Measurements from ENCODE around the gene KLHL14. TPM values are rescaled to one million over a fixed set of nuclear protein-coding genes. Genes with fewer than 3 reads are reported as not detected.

The KLHL14 gene
- total and polyA plus RNA-seq, 2 of the 13 experiments (the other 11 are each of a cell fraction or from before 2014, with no cell fraction given): 16.0 to 41.8 TPM

DNA sequence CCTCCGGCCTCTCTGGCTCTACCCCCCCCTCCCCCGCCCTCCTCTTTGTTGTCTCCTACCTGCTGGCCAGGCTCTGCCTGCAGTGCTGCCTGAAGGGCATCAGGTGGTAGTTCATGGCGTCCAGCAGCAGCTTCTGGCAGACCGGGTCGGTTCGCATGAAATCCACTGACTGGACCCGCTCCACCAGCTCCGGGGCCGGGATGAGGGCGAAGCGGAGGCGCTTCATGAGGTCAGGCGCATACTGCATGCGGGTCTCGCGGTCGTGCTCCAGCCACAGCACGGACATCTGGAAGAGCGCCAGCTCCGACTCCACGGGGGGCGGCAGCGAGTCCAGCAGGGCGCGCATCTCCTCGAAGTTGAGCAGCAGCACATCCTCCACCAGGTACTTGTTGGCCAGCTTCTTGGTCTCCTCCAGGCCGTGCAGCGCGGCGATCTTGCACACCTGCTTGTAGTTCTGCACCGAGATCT is 3.2 kb downstream of the KLHL14 start (continued):
- TF ChIP-seq, protein P1, sequence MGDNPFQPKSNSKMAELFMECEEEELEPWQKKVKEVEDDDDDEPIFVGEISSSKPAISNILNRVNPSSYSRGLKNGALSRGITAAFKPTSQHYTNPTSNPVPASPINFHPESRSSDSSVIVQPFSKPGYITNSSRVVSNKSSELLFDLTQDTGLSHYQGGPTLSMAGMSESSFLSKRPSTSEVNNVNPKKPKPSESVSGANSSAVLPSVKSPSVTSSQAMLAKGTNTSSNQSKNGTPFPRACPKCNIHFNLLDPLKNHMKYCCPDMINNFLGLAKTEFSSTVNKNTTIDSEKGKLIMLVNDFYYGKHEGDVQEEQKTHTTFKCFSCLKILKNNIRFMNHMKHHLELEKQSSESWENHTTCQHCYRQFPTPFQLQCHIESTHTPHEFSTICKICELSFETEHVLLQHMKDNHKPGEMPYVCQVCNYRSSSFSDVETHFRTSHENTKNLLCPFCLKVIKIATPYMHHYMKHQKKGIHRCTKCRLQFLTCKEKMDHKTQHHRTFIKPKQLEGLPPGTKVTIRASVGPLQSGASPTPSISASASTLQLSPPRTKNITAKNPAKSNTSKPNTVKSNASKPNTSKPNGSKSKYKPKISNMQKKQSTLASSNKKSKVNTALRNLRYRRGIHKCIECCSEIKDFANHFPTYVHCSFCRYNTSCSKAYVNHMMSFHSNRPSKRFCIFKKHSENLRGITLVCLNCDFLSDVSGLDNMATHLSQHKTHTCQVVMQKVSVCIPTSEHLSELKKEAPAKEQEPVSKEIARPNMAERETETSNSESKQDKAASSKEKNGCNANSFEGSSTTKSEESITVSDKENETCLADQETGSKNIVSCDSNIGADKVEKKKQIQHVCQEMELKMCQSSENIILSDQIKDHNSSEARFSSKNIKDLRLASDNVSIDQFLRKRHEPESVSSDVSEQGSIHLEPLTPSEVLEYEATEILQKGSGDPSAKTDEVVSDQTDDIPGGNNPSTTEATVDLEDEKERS (CRISPR knock-in tag; IDR thresholded peaks at IDR 0.05): peak; percentile 70; the same call in 1 of the 2 replicates
- TF ChIP-seq ZNF616 (CRISPR knock-in tag; IDR thresholded peaks at IDR 0.05; ENCODE audit: low read depth) (0 out of 2 replicates have a peak, but pooled peaks have one; percentile 70), ZSCAN31 (CRISPR knock-in tag; IDR thresholded peaks at IDR 0.05; ENCODE audit: low read depth) (0 out of 2 replicates have a peak, but pooled peaks have one; percentile 26), ZNF44 (CRISPR knock-in tag; IDR thresholded peaks at IDR 0.05) (no peak), MTF1 (CRISPR knock-in tag; IDR thresholded peaks at IDR 0.05) (no peak), ASH2L (IDR thresholded peaks at IDR 0.05; ENCODE audit: insufficient read length, low read depth, low read length) (peak; percentile 79), ZNF30 (CRISPR knock-in tag; IDR thresholded peaks at IDR 0.05) (0 out of 2 replicates have a peak, but pooled peaks have one; percentile 41), GATA4 (IDR thresholded peaks at IDR 0.05; ENCODE audit: borderline replicate concordance, low read depth) (peak; percentile 17; the same call in 1 of the 2 replicates), ZNF75D (CRISPR knock-in tag; IDR thresholded peaks at IDR 0.05; ENCODE audit: borderline replicate concordance) (no peak), ZZZ3 (CRISPR knock-in tag; IDR thresholded peaks at IDR 0.05; ENCODE audit: borderline replicate concordance) (no peak), SALL1 (CRISPR knock-in tag; IDR thresholded peaks at IDR 0.05) (peak; percentile 52), RFX5 (IDR thresholded peaks at IDR 0.05; ENCODE audit: low read depth, low read length) (no peak)
- TF ChIP-seq, protein P2, sequence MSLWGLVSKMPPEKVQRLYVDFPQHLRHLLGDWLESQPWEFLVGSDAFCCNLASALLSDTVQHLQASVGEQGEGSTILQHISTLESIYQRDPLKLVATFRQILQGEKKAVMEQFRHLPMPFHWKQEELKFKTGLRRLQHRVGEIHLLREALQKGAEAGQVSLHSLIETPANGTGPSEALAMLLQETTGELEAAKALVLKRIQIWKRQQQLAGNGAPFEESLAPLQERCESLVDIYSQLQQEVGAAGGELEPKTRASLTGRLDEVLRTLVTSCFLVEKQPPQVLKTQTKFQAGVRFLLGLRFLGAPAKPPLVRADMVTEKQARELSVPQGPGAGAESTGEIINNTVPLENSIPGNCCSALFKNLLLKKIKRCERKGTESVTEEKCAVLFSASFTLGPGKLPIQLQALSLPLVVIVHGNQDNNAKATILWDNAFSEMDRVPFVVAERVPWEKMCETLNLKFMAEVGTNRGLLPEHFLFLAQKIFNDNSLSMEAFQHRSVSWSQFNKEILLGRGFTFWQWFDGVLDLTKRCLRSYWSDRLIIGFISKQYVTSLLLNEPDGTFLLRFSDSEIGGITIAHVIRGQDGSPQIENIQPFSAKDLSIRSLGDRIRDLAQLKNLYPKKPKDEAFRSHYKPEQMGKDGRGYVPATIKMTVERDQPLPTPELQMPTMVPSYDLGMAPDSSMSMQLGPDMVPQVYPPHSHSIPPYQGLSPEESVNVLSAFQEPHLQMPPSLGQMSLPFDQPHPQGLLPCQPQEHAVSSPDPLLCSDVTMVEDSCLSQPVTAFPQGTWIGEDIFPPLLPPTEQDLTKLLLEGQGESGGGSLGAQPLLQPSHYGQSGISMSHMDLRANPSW (CRISPR knock-in tag; IDR thresholded peaks at IDR 0.05; ENCODE audit: borderline replicate concordance): peak; percentile 51; the same call in 1 of the 2 replicates
- TF ChIP-seq, protein P3, sequence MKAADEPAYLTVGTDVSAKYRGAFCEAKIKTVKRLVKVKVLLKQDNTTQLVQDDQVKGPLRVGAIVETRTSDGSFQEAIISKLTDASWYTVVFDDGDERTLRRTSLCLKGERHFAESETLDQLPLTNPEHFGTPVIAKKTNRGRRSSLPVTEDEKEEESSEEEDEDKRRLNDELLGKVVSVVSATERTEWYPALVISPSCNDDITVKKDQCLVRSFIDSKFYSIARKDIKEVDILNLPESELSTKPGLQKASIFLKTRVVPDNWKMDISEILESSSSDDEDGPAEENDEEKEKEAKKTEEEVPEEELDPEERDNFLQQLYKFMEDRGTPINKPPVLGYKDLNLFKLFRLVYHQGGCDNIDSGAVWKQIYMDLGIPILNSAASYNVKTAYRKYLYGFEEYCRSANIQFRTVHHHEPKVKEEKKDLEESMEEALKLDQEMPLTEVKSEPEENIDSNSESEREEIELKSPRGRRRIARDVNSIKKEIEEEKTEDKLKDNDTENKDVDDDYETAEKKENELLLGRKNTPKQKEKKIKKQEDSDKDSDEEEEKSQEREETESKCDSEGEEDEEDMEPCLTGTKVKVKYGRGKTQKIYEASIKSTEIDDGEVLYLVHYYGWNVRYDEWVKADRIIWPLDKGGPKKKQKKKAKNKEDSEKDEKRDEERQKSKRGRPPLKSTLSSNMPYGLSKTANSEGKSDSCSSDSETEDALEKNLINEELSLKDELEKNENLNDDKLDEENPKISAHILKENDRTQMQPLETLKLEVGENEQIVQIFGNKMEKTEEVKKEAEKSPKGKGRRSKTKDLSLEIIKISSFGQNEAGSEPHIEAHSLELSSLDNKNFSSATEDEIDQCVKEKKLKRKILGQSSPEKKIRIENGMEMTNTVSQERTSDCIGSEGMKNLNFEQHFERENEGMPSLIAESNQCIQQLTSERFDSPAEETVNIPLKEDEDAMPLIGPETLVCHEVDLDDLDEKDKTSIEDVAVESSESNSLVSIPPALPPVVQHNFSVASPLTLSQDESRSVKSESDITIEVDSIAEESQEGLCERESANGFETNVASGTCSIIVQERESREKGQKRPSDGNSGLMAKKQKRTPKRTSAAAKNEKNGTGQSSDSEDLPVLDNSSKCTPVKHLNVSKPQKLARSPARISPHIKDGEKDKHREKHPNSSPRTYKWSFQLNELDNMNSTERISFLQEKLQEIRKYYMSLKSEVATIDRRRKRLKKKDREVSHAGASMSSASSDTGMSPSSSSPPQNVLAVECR (CRISPR knock-in tag; IDR thresholded peaks at IDR 0.05; ENCODE audit: borderline replicate concordance): peak; percentile 70; the same call in 1 of the 2 replicates
- TF ChIP-seq, protein P4, sequence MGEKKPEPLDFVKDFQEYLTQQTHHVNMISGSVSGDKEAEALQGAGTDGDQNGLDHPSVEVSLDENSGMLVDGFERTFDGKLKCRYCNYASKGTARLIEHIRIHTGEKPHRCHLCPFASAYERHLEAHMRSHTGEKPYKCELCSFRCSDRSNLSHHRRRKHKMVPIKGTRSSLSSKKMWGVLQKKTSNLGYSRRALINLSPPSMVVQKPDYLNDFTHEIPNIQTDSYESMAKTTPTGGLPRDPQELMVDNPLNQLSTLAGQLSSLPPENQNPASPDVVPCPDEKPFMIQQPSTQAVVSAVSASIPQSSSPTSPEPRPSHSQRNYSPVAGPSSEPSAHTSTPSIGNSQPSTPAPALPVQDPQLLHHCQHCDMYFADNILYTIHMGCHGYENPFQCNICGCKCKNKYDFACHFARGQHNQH (CRISPR knock-in tag; IDR thresholded peaks at IDR 0.05): peak; percentile 15; the same call in 1 of the 2 replicates
- TF ChIP-seq, protein P5, sequence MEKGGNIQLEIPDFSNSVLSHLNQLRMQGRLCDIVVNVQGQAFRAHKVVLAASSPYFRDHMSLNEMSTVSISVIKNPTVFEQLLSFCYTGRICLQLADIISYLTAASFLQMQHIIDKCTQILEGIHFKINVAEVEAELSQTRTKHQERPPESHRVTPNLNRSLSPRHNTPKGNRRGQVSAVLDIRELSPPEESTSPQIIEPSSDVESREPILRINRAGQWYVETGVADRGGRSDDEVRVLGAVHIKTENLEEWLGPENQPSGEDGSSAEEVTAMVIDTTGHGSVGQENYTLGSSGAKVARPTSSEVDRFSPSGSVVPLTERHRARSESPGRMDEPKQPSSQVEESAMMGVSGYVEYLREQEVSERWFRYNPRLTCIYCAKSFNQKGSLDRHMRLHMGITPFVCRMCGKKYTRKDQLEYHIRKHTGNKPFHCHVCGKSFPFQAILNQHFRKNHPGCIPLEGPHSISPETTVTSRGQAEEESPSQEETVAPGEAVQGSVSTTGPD (CRISPR knock-in tag; IDR thresholded peaks at IDR 0.05): no peak

Measured in HepG2 (cell line).